ENCODE measurements around the gene GTF2A2.

GTF2A2 gene

DNA sequence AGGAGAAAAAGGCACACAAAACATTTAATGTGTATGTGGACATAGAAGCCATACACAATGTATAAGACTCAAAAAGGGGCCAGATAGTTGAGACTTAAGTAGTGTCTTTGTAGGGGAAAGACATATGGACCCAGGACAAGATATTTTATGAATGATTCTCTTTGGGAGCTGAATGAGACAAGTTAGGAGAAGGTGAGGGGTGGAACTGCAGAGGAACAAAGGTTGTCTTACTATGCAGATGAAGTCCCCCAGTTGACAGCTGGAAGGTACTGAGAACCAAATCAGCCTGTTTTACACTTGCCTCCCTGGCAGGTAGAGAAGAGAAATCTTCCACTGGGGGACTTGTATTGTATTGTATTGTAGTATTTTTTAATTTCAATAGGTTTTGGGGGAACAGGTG, 60.7 kb downstream of the GTF2A2 start:
- no peak for DNase-seq

DNA sequence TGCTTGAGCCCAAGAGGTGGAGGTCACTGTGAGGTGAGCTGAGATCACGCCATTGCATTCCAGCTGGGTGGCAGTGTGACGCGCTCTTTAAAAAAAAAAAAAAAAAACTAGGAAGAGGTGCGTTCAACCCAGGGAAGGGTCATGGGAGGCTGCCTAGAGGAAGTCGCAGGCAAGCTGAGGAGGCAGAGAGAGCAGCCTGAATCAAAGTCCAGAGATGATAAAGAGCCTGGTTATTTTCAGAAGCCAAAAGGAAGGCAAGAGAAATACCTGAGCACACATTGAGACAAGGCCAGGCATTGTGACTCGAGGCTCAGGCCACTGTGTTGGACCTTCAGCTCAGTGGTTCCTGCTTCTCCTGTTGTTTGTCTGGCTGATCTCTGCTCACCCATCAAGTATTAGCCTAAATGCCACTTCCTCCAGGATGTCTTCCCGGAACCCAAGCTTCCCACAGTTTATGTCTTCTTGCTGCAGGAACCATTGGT, 61.8 kb downstream of the GTF2A2 start:
- no peak for DNase-seq

DNA sequence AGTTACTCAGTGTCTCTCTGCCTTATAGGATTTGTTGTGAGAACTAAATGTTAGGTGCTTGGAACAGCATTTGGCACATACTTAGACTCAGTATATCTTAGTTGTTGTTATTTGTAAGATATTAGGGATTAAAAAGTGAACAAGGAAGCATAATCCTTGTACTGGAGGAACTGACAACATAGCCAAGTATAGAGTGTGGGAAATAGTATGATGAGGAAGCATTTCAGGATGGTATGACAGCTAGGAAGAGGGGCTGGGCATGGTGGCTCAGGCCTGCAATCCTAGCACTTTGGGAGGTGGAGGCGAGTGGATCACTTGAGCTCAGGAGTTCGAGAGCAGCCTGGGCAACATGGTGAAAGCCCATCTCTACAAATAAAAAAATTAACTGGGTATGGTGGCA, 62.3 kb downstream of the GTF2A2 start:
- no peak for DNase-seq

DNA sequence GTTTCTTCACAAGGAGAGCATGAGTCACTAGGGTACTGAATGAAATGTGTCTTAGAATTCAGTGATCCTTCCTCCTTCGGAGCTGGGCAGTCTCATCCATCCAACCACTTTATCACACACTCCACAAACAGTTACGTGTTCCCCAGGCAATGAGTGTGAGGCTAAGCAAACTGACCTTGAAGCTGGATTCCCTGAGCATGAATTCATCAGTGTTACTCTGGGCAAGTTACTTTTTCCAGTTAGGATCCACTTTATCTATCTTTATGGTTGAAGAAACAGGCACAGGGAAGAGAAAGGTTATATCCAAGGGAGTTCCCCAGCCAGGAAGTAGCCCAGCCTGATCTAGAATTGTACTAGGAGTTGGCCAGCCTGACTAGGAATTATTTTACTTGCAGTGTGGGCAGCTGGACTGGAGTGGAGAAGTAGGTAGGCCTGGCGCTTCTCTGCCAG, 62.8 kb downstream of the GTF2A2 start:
- DNase-seq, result no peak

DNA sequence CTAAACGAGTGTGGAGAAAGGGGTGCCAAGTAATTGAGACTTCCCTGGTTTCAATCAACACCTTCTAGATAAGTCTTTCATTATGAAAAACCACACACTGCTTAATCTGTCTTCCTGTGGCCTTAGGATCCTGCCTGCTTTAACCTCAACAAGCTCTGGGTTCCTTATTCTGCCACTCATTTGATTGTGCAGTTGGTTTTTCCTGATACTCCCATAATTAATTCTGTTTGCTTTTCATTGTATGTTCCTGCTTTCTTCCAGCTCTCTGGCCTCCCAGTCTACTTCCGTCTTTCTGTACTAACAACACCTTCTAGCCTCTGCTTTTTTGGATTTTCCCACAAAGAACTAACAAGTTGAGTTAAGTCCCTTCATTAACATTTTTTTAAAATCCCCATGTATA, 66.0 kb downstream of the GTF2A2 start:
- DNase-seq, result no peak

DNA sequence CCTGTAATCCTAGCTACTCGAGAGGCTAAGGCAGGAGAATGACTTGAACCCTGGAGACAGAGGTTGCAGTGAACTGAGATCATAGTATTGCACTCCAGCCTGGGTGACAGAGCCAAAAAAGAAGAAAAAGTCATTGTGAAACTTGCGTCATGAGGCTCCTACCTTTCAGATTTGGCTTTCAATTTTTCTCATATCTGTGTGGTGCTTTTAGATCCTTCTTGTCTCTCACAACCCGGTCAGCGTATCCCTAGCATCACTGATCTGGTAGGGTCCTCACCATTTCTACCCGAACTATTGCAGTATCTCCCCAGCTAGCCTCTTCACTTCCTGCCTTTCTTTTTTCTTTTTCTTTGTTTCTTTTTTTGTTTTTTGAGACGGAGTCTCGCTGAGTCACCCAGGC, 67.3 kb downstream of the GTF2A2 start:
- no peak for DNase-seq

Measured in activated gamma-delta T cell treated with Interleukin-2 at 50 U/mL for 16 hours (primary cell).